AG04450 (cell line): Measurements from ENCODE around the gene HINT3. TPM values are rescaled to one million over a fixed set of nuclear protein-coding genes. Genes with fewer than 3 reads are reported as not detected.

Experiments used
- CTCF ChIA-PET: fragments of 300-600, 350-600 bp; formaldehyde crosslinking; extraction: SDS; loops from one replicate; lab custom pipeline; 2022; ENCODE audit warnings: antibody characterized with exemption, inconsistent platforms; lab: Charles Lee
- POLR2A ChIA-PET: fragments of 350-600 bp; formaldehyde crosslinking; extraction: SDS; loops from one replicate; lab custom pipeline; 2021; ENCODE audit warnings: antibody characterized with exemption, inconsistent platforms; lab: Yijun Ruan, JAX
- DNase-seq: peaks from one replicate; pipeline ENCODE4 v3.0.0-alpha.2; 2011; ENCODE audit warnings: low read depth, low spot score
- H3K27ac ChIP-seq: one replicate; pipeline ENCODE4 v1.5.1; 2012; ENCODE audit warnings: low read depth, low read length, control low read depth
- H3K27me3 ChIP-seq: one replicate; pipeline ENCODE4 v1.6.0; 2012; ENCODE audit warnings: low read length; ENCODE audit not compliant: control insufficient read depth, insufficient read depth
- H3K4me3 ChIP-seq: 2 replicates; pipeline ENCODE4 v1.5.1; 2011; ENCODE audit warnings: mild to moderate bottlenecking, low read depth, low read length, control low read depth
- H3K9me3 ChIP-seq: 2 replicates; pipeline ENCODE4 v1.5.1; 2012; ENCODE audit warnings: low read length; ENCODE audit not compliant: control insufficient read depth, insufficient read depth
- CTCF ChIP-seq: IDR thresholded peaks from 2 replicates; pipeline ENCODE4 v1.5.1; 2011; ENCODE audit warnings: low read depth, low read length, control low read depth, inconsistent platforms
- polyA plus RNA-seq: library from polyadenylated mRNA; depleted of rRNA; stranded (reverse); fragments of >200 nt; gene quantifications from 2 replicates; pipeline ENCODE4 v1.2.3, GENCODE V29; 2011

HINT3 gene
- polyA plus RNA-seq, 1 experiment = 4.0 TPM

DNA sequence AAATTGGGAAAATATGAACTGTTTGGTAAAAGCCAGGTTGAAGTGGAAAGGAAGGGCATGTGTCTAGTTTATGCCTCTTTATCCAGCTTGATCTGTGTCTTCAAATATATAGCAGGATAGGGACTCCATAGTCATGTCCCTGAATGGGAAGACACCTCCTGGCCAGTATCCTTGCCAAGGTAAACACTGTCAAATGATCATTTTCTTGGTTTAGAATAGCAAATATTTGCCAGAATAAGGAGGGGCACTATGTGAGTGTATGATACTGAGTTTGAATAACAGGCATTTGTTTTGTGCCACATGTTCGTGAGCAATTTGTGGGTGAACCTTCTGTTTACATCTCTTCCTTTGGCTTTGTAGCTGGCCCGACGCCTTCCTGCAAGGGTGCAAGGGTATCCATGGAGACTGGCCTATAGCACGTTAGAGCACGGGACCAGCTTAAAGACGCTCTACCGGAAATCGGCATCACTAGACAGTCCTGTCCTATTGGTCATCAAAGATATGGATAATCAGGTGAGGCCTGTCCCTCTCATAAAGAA, 34.2 kb upstream of the HINT3 start:
- no peak for TF ChIP-seq CTCF
- ChIA-PET POLR2A (no interaction called here), CTCF (interaction anchor here (0.8 to 2.9 kb wide), 4 partner anchors 16 to 52 kb away, joined by 3 to 8 read pairs (median 5); partner anchors contain the start of gene HINT3)
- DNase-seq = no peak
- Histone ChIP-seq H3K9me3 (no peaks in the 10 kb centered on the region), H3K27me3 (no peaks in the 10 kb centered on the region), H3K4me3 (no peak overlapping the region), H3K27ac (no peak overlapping the region)

DNA sequence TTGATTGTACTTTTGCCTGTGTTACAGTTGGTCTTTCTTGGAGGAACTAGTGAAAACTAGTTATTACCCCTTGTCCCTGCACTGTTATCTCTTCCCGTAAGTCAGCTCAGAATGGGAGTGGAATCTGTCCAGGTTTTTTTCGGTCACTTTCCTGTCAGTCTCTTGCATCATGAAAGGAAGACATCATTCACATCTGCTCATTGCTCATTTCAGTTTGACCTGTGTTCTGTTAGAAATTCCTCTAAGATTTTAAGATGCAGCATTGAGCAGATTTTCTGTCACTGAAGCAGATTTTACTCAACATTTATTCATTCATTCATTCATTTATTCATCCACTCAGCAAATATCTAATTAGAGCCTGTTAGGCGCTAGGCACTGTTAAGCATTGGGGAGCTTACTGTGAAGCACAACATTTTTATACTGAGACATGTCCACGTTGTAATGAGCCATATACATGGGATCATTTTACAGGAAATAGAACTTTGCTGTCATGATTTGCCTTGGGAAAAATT, 33.1 kb upstream of the HINT3 start:
- H3K9me3 ChIP-seq = no peaks in the 10 kb centered on the region
- TF ChIP-seq CTCF = no peak
- CTCF ChIA-PET = interaction anchor here (0.9 to 2.9 kb wide), 4 partner anchors 17 to 140 kb away, joined by 3 to 8 read pairs (median 4); no protein-coding TSS in a partner anchor
- DNase-seq = no peak
- H3K4me3 ChIP-seq = no peak overlapping the region
- H3K27ac ChIP-seq = no peak overlapping the region
- POLR2A ChIA-PET = interaction anchor here (0.7 kb wide), 1 partner anchor 33 kb away, joined by 3 read pairs; the partner anchor contains the start of gene HINT3
- H3K27me3 ChIP-seq = no peaks in the 10 kb centered on the region

DNA sequence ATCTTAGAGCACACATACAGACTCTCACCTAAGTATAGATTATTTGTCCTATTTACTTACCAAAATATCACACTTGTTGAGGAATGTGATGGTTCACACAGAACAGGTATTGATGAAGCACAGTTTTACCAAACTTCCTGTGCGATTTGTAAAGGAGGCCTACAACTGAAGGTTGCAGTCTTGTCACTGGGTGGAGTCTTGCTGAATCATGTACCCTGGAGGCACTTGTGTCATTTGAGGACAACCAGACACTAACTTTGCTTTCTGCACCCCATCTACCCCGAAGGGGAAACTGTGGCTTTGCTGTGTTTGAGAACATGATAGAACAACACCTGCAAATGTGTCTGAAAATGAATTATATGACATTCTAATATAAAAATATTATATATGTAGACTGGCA, 32.4 kb upstream of the HINT3 start:
- no peak overlapping the region for H3K27ac ChIP-seq
- H3K9me3 ChIP-seq = no peaks in the 10 kb centered on the region
- TF ChIP-seq CTCF = no peak
- ChIA-PET POLR2A (interaction anchor here (0.7 kb wide), 1 partner anchor 32 kb away, joined by 3 read pairs; the partner anchor contains the start of gene HINT3), CTCF (interaction anchor here (0.9 to 2.1 kb wide), 4 partner anchors 10 to 141 kb away, joined by 3 to 5 read pairs (median 3); no protein-coding TSS in a partner anchor)
- no peaks in the 10 kb centered on the region for H3K27me3 ChIP-seq
- no peak for DNase-seq
- no peak overlapping the region for H3K4me3 ChIP-seq

- no peaks in the 10 kb centered on the region for H3K27me3 ChIP-seq
- POLR2A ChIA-PET = no interaction called here
- TF ChIP-seq CTCF = no peak
- no peak for DNase-seq
- CTCF ChIA-PET = interaction anchor here (1.3 to 2.1 kb wide), 3 partner anchors 10 to 142 kb away, joined by 3 to 5 read pairs (median 3); no protein-coding TSS in a partner anchor
- H3K4me3 ChIP-seq = no peak overlapping the region
- no peak overlapping the region for H3K27ac ChIP-seq
- H3K9me3 ChIP-seq = no peaks in the 10 kb centered on the region
Observed at GRCh38 chr6:125924697-125925358, 31.7 kb upstream of the HINT3 start.

DNA sequence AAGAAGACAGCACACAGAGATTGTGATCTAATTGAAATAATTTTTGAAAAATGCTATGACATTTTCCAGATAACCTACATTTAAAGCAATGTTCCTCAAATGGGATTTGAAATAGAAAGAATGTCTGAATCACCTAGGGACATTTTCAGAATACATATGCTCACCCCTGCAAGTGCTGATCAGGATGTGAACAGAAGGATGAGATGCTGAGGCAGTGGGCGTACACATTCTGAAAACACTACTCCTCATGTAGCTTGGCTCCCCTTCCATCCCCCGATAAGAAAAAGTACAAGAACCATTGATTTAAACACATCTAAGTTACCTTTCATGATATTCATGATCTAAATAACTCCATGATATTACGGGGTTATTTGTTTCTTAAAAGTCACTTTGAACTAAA, 29.9 kb upstream of the HINT3 start:
- POLR2A ChIA-PET = no interaction called here
- Histone ChIP-seq H3K27me3 (no peaks in the 10 kb centered on the region), H3K4me3 (no peak overlapping the region), H3K9me3 (no peaks in the 10 kb centered on the region), H3K27ac (no peak overlapping the region)
- DNase-seq = no peak
- no peak for TF ChIP-seq CTCF
- CTCF ChIA-PET = interaction anchor here (1.7 kb wide), 1 partner anchor 30 kb away, joined by 5 read pairs; the partner anchor contains the start of gene HINT3
